ENCODE results near the gene GAL3ST3.

GRCh38 chr11:66051766-66052663 lies 3.1 kb upstream of the GAL3ST3 start, which contains the start of gene SF3B2:
- peak in 1 of 4 experiments; percentile 15 for TF ChIP-seq CTCF (IDR thresholded peaks at IDR 0.05)
- TF ChIP-seq POLR2A (IDR thresholded peaks at IDR 0.05), result peak in 1 of 2 donors; percentile 75

All from uterus (tissue), 2 donors.